Neural progenitor cell (in vitro differentiated cells): Measurements from ENCODE around the gene UBXN7. TPM values are rescaled to one million over a fixed set of nuclear protein-coding genes. Genes with fewer than 3 reads are reported as not detected.

Source experiments
- DNase-seq: peaks from one replicate; pipeline ENCODE4 v3.0.0-alpha.2; 2016; ENCODE audit warnings: low spot score
- H2AFZ ChIP-seq: fragments of 200-600 bp; sonication (generic); replicated peaks from 2 replicates; pipeline ENCODE4 v1.6.1; 2016; ENCODE audit warnings: antibody characterized with exemption
- H3F3A ChIP-seq: fragments of 200-600 bp; sonication (generic); 2 replicates; pipeline ENCODE4 v1.6.1; 2016; ENCODE audit warnings: antibody characterized with exemption, low read depth
- H3K27ac ChIP-seq: fragments of 200-600 bp; sonication (generic); 2 replicates; pipeline ENCODE4 v1.5.1; 2016; ENCODE audit warnings: mild to moderate bottlenecking
- H3K27me3 ChIP-seq: fragments of 200-600 bp; sonication (generic); 2 replicates; pipeline ENCODE4 v1.6.1; 2016; ENCODE audit warnings: mild to moderate bottlenecking, moderate library complexity
- H3K36me3 ChIP-seq: fragments of 200-600 bp; sonication (generic); 2 replicates; pipeline ENCODE4 v1.5.1; 2016
- H3K4me1 ChIP-seq: fragments of 200-600 bp; sonication (generic); 2 replicates; pipeline ENCODE4 v1.6.1; 2016; ENCODE audit warnings: mixed run types
- H3K4me2 ChIP-seq: fragments of 200-600 bp; sonication (generic); 2 replicates; pipeline ENCODE4 v1.6.1; 2016
- H3K4me3 ChIP-seq: fragments of 200-600 bp; sonication (generic); 2 replicates; pipeline ENCODE4 v1.5.1; 2016
- H3K79me2 ChIP-seq: fragments of 200-600 bp; sonication (generic); 2 replicates; pipeline ENCODE4 v1.6.1; 2016; ENCODE audit warnings: low read depth
- H3K9ac ChIP-seq: fragments of 200-600 bp; sonication (generic); 2 replicates; pipeline ENCODE4 v1.6.1; 2016
- H3K9me3 ChIP-seq: fragments of 200-600 bp; sonication (generic); 2 replicates; pipeline ENCODE4 v1.5.1; 2016; ENCODE audit warnings: low read depth
- H4K20me1 ChIP-seq: fragments of 200-600 bp; sonication (generic); 2 replicates; pipeline ENCODE4 v1.6.1; 2016; ENCODE audit warnings: low read depth
- H3K27ac Mint-ChIP-seq: 3 replicates; pipeline ENCODE4 v1.8.0; 2021; ENCODE audit warnings: mixed read lengths
- H3K27me3 Mint-ChIP-seq: 2 replicates; pipeline ENCODE4 v1.8.0; 2022; ENCODE audit warnings: low read depth, mild to moderate bottlenecking, inconsistent platforms, moderate library complexity, mixed read lengths; ENCODE audit not compliant: insufficient read depth
- H3K36me3 Mint-ChIP-seq: 3 replicates; pipeline ENCODE4 v1.8.0; 2021; ENCODE audit warnings: mixed read lengths
- H3K4me1 Mint-ChIP-seq: 3 replicates; pipeline ENCODE4 v1.8.0; 2021; ENCODE audit warnings: mixed read lengths
- H3K4me3 Mint-ChIP-seq: 3 replicates; pipeline ENCODE4 v1.8.0; 2021; ENCODE audit warnings: mild to moderate bottlenecking, moderate library complexity, mixed read lengths
- H3K9me3 Mint-ChIP-seq: 3 replicates; pipeline ENCODE4 v1.8.0; 2020; ENCODE audit warnings: mixed read lengths
- EZH2 ChIP-seq: fragments of 200-600 bp; sonication (generic); IDR thresholded peaks from 2 replicates; pipeline ENCODE4 v1.6.1; 2017; ENCODE audit warnings: antibody characterized with exemption, mild to moderate bottlenecking, moderate library complexity
- EZH2phosphoT487 ChIP-seq: fragments of 200-600 bp; sonication (generic); IDR thresholded peaks from 2 replicates; pipeline ENCODE4 v1.6.1; 2017; ENCODE audit warnings: antibody characterized with exemption
- total RNA-seq: library from RNA; depleted of rRNA; stranded (reverse); fragments of >200 nt; gene quantifications from 2 replicates; pipeline ENCODE4 v1.2.3, GENCODE V29; 2015; ENCODE audit warnings: low replicate concordance
- TF ChIP-seq, protein P1 (sequence below): fragments of 200-600 bp; sonication (generic); IDR thresholded peaks from 2 replicates; pipeline ENCODE4 v1.5.1; 2017; ENCODE audit warnings: antibody characterized with exemption, mild to moderate bottlenecking

Gene UBXN7
- total RNA-seq, 1 donor from 2014 or later: 68.7 TPM

DNA sequence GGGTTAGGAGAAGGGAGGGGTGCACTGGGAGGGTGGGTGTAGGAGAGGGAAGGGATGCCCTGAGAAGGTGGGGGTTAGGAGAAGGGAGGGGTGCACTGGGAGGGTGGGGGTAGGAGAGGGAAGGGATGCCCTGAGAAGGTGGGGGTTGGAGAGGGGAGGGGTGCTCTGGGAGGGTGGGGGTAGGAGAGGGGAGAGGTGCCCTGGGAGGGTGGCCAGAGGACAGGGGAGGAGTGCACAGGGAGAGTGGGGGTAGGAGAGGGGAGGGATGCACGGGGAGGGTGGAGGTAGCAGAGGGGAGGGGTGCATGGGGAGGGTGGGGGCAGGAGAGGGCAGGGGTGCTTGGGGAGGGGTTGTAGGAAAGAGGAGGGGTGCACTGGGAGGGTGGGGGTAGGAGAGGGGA, 97.2 kb downstream of the UBXN7 start:
- H3K9me3 Mint-ChIP-seq: peaks cover 3% of the 10 kb centered on the region
- no peak overlapping the region for H3K4me2 ChIP-seq
- no peaks in the 10 kb centered on the region for H4K20me1 ChIP-seq
- no peak overlapping the region for H3K9ac ChIP-seq
- H3K4me1 ChIP-seq: no peaks in the 10 kb centered on the region
- no peaks in the 10 kb centered on the region for H3F3A ChIP-seq
- H3K4me3 Mint-ChIP-seq: no peak overlapping the region
- no peak overlapping the region for H3K27ac ChIP-seq
- TF ChIP-seq EZH2 (no peak), EZH2phosphoT487 (no peak)
- TF ChIP-seq, protein P1, sequence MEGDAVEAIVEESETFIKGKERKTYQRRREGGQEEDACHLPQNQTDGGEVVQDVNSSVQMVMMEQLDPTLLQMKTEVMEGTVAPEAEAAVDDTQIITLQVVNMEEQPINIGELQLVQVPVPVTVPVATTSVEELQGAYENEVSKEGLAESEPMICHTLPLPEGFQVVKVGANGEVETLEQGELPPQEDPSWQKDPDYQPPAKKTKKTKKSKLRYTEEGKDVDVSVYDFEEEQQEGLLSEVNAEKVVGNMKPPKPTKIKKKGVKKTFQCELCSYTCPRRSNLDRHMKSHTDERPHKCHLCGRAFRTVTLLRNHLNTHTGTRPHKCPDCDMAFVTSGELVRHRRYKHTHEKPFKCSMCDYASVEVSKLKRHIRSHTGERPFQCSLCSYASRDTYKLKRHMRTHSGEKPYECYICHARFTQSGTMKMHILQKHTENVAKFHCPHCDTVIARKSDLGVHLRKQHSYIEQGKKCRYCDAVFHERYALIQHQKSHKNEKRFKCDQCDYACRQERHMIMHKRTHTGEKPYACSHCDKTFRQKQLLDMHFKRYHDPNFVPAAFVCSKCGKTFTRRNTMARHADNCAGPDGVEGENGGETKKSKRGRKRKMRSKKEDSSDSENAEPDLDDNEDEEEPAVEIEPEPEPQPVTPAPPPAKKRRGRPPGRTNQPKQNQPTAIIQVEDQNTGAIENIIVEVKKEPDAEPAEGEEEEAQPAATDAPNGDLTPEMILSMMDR: no peak
- H3K36me3 Mint-ChIP-seq: no peaks in the 10 kb centered on the region
- peaks cover 3% of the 10 kb centered on the region for H3K4me1 Mint-ChIP-seq
- no peak for DNase-seq
- H3K27me3 Mint-ChIP-seq: peaks cover 2% of the 10 kb centered on the region
- H2AFZ ChIP-seq: no peak overlapping the region
- H3K36me3 ChIP-seq: no peaks in the 10 kb centered on the region
- no peak overlapping the region for H3K27ac Mint-ChIP-seq
- H3K79me2 ChIP-seq: no peaks in the 10 kb centered on the region
- no peaks in the 10 kb centered on the region for H3K9me3 ChIP-seq
- no peak overlapping the region for H3K4me3 ChIP-seq
- H3K27me3 ChIP-seq: no peaks in the 10 kb centered on the region

DNA sequence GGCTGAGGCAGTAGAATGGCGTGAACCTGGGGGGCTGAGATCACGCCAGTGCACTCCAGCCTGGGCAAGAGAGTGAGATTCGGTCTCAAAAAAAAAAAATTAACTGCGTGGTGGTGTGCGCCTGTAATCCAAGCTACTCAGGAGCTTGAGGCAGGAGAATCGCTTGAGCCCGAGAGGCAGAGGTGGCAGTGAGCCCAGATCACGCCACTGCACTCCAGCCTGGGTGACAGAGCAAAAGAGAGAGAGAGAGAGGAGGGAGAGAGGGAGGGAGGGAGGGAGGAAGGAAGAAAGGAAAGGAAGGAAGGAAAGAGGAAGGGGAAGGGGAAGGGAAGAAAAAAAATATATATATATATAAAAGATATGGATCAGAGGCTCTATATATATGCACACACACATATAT, 100.1 kb downstream of the UBXN7 start:
- DNase-seq: no peak
- no peak overlapping the region for H3K4me3 ChIP-seq
- H3K9me3 Mint-ChIP-seq: no peaks in the 10 kb centered on the region
- H3K4me1 ChIP-seq: no peaks in the 10 kb centered on the region
- no peak overlapping the region for H3K27ac Mint-ChIP-seq
- H3K27me3 Mint-ChIP-seq: peaks cover 2% of the 10 kb centered on the region
- TF ChIP-seq, protein P1: no peak
- TF ChIP-seq EZH2phosphoT487: no peak
- H3K9ac ChIP-seq: no peak overlapping the region
- no peaks in the 10 kb centered on the region for H3K36me3 ChIP-seq
- H3K4me2 ChIP-seq: no peak overlapping the region
- H4K20me1 ChIP-seq: no peaks in the 10 kb centered on the region
- H2AFZ ChIP-seq: no peak overlapping the region
- peaks cover 3% of the 10 kb centered on the region for H3K4me1 Mint-ChIP-seq
- H3K9me3 ChIP-seq: no peaks in the 10 kb centered on the region
- no peaks in the 10 kb centered on the region for H3K79me2 ChIP-seq
- H3F3A ChIP-seq: no peaks in the 10 kb centered on the region
- H3K4me3 Mint-ChIP-seq: no peak overlapping the region
- no peaks in the 10 kb centered on the region for H3K36me3 Mint-ChIP-seq
- H3K27me3 ChIP-seq: no peaks in the 10 kb centered on the region
- H3K27ac ChIP-seq: no peak overlapping the region

DNA sequence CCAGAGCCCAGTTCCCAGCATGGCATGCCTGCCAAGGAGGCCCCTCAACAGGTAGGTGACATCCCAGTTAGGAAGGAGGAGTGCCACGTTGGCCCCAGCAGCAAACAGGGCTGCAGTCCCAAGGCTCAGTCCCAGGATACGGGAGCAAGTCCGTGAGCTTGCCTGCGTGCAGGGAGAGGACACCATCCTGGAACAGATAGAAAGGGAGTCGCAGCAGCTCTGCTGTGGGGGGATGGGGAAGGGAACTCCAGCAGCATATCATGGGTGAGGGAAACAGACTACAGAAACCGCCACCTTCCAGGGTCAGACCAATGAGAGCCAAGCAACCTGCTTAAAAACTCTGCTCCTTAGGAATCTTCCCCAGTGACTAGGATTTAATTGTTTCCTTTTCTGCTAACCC, 104.8 kb downstream of the UBXN7 start:
- H3K79me2 ChIP-seq: no peaks in the 10 kb centered on the region
- H2AFZ ChIP-seq: peak overlapping the region; percentile 69
- peaks cover 4% of the 10 kb centered on the region for H3F3A ChIP-seq
- no peak overlapping the region for H3K27ac ChIP-seq
- no peak overlapping the region for H3K4me3 ChIP-seq
- no peaks in the 10 kb centered on the region for H3K36me3 ChIP-seq
- TF ChIP-seq, protein P1: no peak
- TF ChIP-seq EZH2phosphoT487: no peak
- TF ChIP-seq EZH2: no peak
- no peaks in the 10 kb centered on the region for H4K20me1 ChIP-seq
- no peaks in the 10 kb centered on the region for H3K9me3 ChIP-seq
- no peak overlapping the region for H3K4me3 Mint-ChIP-seq
- H3K4me1 Mint-ChIP-seq: peaks cover 2% of the 10 kb centered on the region
- H3K9ac ChIP-seq: no peak overlapping the region
- no peaks in the 10 kb centered on the region for H3K4me1 ChIP-seq
- no peak overlapping the region for H3K27ac Mint-ChIP-seq
- DNase-seq: no peak
- H3K27me3 ChIP-seq: no peaks in the 10 kb centered on the region
- no peaks in the 10 kb centered on the region for H3K36me3 Mint-ChIP-seq
- H3K27me3 Mint-ChIP-seq: peaks cover 2% of the 10 kb centered on the region
- H3K9me3 Mint-ChIP-seq: no peaks in the 10 kb centered on the region
- H3K4me2 ChIP-seq: no peak overlapping the region
